HL-60 (cell line): Measurements from ENCODE around the gene LUC7L.

Experiments used
- CTCF ChIP-seq: IDR thresholded peaks from one replicate; pipeline ENCODE4 v1.5.1; 2011; ENCODE audit warnings: low read length, control low read depth, inconsistent platforms; ENCODE audit not compliant: insufficient read depth
- GABPA ChIP-seq: IDR thresholded peaks from 2 replicates; pipeline ENCODE4 v1.6.1; 2012; ENCODE audit warnings: low read depth
- POLR2AphosphoS5 ChIP-seq: IDR thresholded peaks from 2 replicates; pipeline ENCODE4 v1.6.1; 2012; ENCODE audit warnings: low read depth
- REST ChIP-seq: IDR thresholded peaks from 2 replicates; pipeline ENCODE4 v1.6.1; 2012; ENCODE audit warnings: low read depth; ENCODE audit not compliant: insufficient replicate concordance
- SPI1 ChIP-seq: IDR thresholded peaks from 2 replicates; pipeline ENCODE4 v1.6.1; 2012; ENCODE audit warnings: low read depth, mild to moderate bottlenecking, borderline replicate concordance

- no peak for TF ChIP-seq CTCF
- no peak for TF ChIP-seq POLR2AphosphoS5
- TF ChIP-seq GABPA = no peak
- TF ChIP-seq REST = peak; percentile 18
- TF ChIP-seq SPI1 = no peak
Observed at GRCh38 chr16:170788-171187, 58.5 kb downstream of the LUC7L start.
